ENCODE measurements around the gene USP25. TPM values are rescaled to one million over a fixed set of nuclear protein-coding genes. Genes with fewer than 3 reads are reported as not detected.

Gene USP25
- total RNA-seq, 4 donors from 2014 or later = 37.4 to 107 (median 69.2) TPM

GRCh38 chr21:15753741-15754140 lies 24.0 kb downstream of the USP25 start:
- Histone ChIP-seq H3K27me3 (no peaks in the 10 kb centered on the region), H3K36me3 (no peaks in the 10 kb centered on the region), H3K9me3 (no peaks in the 10 kb centered on the region), H3K27ac (peak overlapping the region in 3 of 4 donors; percentile 45 to 79 (median 55)), H3K4me1 (peaks cover 31 to 65% (median 52%) of the 10 kb centered on the region in 4 donors), H3K4me3 (no peak overlapping the region)
- 94 to 100% methylated on average over 1 of the region's 1 CpG for WGBS, 2 donors (ENCODE audit: low coverage in 1 of 2)
- DNase-seq = no peak
- TF ChIP-seq POLR2A (IDR thresholded peaks at IDR 0.05) (no peak), CTCF (IDR thresholded peaks at IDR 0.05) (no peak), EP300 (IDR thresholded peaks at IDR 0.05; ENCODE audit: low read depth) (no peak), POLR2AphosphoS5 (IDR thresholded peaks at IDR 0.05) (no peak)
- in situ Hi-C loops (cut with MboI; ENCODE audit: low pct_ligation_motif_present in 1 of 4, low pct_unique_long_range_greater_than_20kb in 1 of 4, low sequenced_read_pairs in 3 of 4) (no loop called here), intact Hi-C loops (cut with DNase I; ENCODE audit: low total_unique reads) (no loop called here)

- Histone ChIP-seq H3K27ac (peak overlapping the region; percentile 35 to 79 (median 50)), H3K9me3 (no peaks in the 10 kb centered on the region), H3K36me3 (no peaks in the 10 kb centered on the region), H3K4me3 (no peak overlapping the region), H3K27me3 (no peaks in the 10 kb centered on the region), H3K4me1 (peaks cover 31 to 60% (median 50%) of the 10 kb centered on the region in 4 donors)
- in situ Hi-C loops (cut with MboI; ENCODE audit: low pct_ligation_motif_present in 1 of 4, low pct_unique_long_range_greater_than_20kb in 1 of 4, low sequenced_read_pairs in 3 of 4) = no loop called here
- intact Hi-C loops (cut with DNase I; ENCODE audit: low total_unique reads) = no loop called here
- 35 to 42% methylated on average over 1 of the region's 1 CpG for whole genome bisulfite sequencing, 2 donors (ENCODE audit: low coverage in 1 of 2)
- TF ChIP-seq POLR2AphosphoS5 (IDR thresholded peaks at IDR 0.05) = no peak
- DNase-seq = no peak
Observed at GRCh38 chr21:15754640-15755039, 24.9 kb downstream of the USP25 start.

- H3K4me3 ChIP-seq = no peak overlapping the region
- WGBS, 2 donors (ENCODE audit: low coverage in 1 of 2) = 87 to 96% methylated on average over 3 of the region's 3 CpGs
- H3K27me3 ChIP-seq = no peaks in the 10 kb centered on the region
- H3K27ac ChIP-seq = peak overlapping the region; percentile 35 to 79 (median 50)
- DNase-seq = no peak
- H3K9me3 ChIP-seq = no peaks in the 10 kb centered on the region
- TF ChIP-seq POLR2A (IDR thresholded peaks at IDR 0.05) = no peak
- no peak for TF ChIP-seq EP300 (IDR thresholded peaks at IDR 0.05; ENCODE audit: low read depth)
- no peak for TF ChIP-seq POLR2AphosphoS5 (IDR thresholded peaks at IDR 0.05)
- TF ChIP-seq CTCF (IDR thresholded peaks at IDR 0.05) = no peak
- no peaks in the 10 kb centered on the region for H3K36me3 ChIP-seq
- in situ Hi-C loops (cut with MboI; ENCODE audit: low pct_ligation_motif_present in 1 of 4, low pct_unique_long_range_greater_than_20kb in 1 of 4, low sequenced_read_pairs in 3 of 4) (no loop called here), intact Hi-C loops (cut with DNase I; ENCODE audit: low total_unique reads) (no loop called here)
- H3K4me1 ChIP-seq = peaks cover 32 to 60% (median 51%) of the 10 kb centered on the region in 4 donors
Observed at GRCh38 chr21:15755125-15755524, 25.3 kb downstream of the USP25 start.

- H3K27me3 ChIP-seq = no peaks in the 10 kb centered on the region
- WGBS, 2 donors (ENCODE audit: low coverage in 1 of 2) = 71 to 95% methylated on average over 1 to 2 of the region's 2 CpGs
- H3K36me3 ChIP-seq = no peaks in the 10 kb centered on the region
- no peak for DNase-seq
- peaks cover 17 to 55% (median 35%) of the 10 kb centered on the region in 4 donors for H3K4me1 ChIP-seq
- in situ Hi-C loops (cut with MboI; ENCODE audit: low pct_ligation_motif_present in 1 of 4, low pct_unique_long_range_greater_than_20kb in 1 of 4, low sequenced_read_pairs in 3 of 4) (no loop called here), intact Hi-C loops (cut with DNase I; ENCODE audit: low total_unique reads) (no loop called here)
- no peak for TF ChIP-seq POLR2A (IDR thresholded peaks at IDR 0.05)
- no peak for TF ChIP-seq POLR2AphosphoS5 (IDR thresholded peaks at IDR 0.05)
- TF ChIP-seq EP300 (IDR thresholded peaks at IDR 0.05; ENCODE audit: low read depth) = no peak
- no peak for TF ChIP-seq CTCF (IDR thresholded peaks at IDR 0.05)
- H3K9me3 ChIP-seq = no peaks in the 10 kb centered on the region
- H3K27ac ChIP-seq = no peak overlapping the region
- no peak overlapping the region for H3K4me3 ChIP-seq
Observed at GRCh38 chr21:15759469-15759868, 29.7 kb downstream of the USP25 start.

- 51 to 52% methylated on average over 4 to 7 of the region's 7 CpGs for WGBS, 2 donors (ENCODE audit: low coverage in 1 of 2)
- in situ Hi-C loops (cut with MboI; ENCODE audit: low pct_ligation_motif_present in 1 of 4, low pct_unique_long_range_greater_than_20kb in 1 of 4, low sequenced_read_pairs in 3 of 4) = no loop called here
- peaks cover 10 to 45% (median 25%) of the 10 kb centered on the region in 4 donors for H3K4me1 ChIP-seq
- H3K9me3 ChIP-seq = no peaks in the 10 kb centered on the region
- intact Hi-C loops (cut with DNase I; ENCODE audit: low total_unique reads) = no loop called here
- no peaks in the 10 kb centered on the region for H3K27me3 ChIP-seq
- peaks cover 0 to under 1% (median 0%) of the 10 kb centered on the region in 4 donors for H3K36me3 ChIP-seq
- peak overlapping the region; percentile 23 to 70 (median 53) for H3K27ac ChIP-seq
- H3K4me3 ChIP-seq = no peak overlapping the region
- TF ChIP-seq EP300 (IDR thresholded peaks at IDR 0.05; ENCODE audit: low read depth) = no peak
- TF ChIP-seq POLR2AphosphoS5 (IDR thresholded peaks at IDR 0.05) = peak in 2 of 3 donors; percentile 40 to 67
- TF ChIP-seq CTCF (IDR thresholded peaks at IDR 0.05) = no peak
- DNase-seq = peak; percentile 83
Observed at GRCh38 chr21:15761507-15762100, 31.8 kb downstream of the USP25 start.
